PFSK-1 (cell line): ENCODE measurements around the gene NPTX2.

Source experiments
- FOXP2 ChIP-seq: optimal IDR thresholded peaks from 2 replicates; pipeline ENCODE3; 2011; ENCODE audit warnings: borderline replicate concordance, control low read depth, inconsistent platforms; ENCODE audit not compliant: insufficient read depth; ENCODE audit errors: extremely low read length, extremely low read depth
- POLR2AphosphoS5 ChIP-seq: IDR thresholded peaks from 2 replicates; pipeline ENCODE4 v1.6.1; 2012; ENCODE audit warnings: low read depth, mild to moderate bottlenecking, control low read depth, low read length, moderate library complexity
- REST ChIP-seq, 2 experiments: IDR thresholded peaks; 2 replicates each; pipeline versions ENCODE4 v1.6.1 to v1.8.0; 2011 to 2012; ENCODE audit warnings: low read depth in 2 of 2, low read length in 2 of 2, control low read depth in 1 of 2, inconsistent platforms in 1 of 2, mild to moderate bottlenecking in 1 of 2, moderate library complexity in 1 of 2; ENCODE audit not compliant: insufficient read depth in 1 of 2
- SIN3A ChIP-seq: IDR thresholded peaks from 2 replicates; pipeline ENCODE4 v1.6.1; 2012; ENCODE audit warnings: mild to moderate bottlenecking, low read length, moderate library complexity, borderline replicate concordance; ENCODE audit not compliant: insufficient read depth
- TAF1 ChIP-seq: IDR thresholded peaks from 2 replicates; pipeline ENCODE4 v1.6.1; 2012; ENCODE audit warnings: low read length, control low read depth, borderline replicate concordance; ENCODE audit not compliant: insufficient read depth

GRCh38 chr7:98598846-98599615, 18.1 kb upstream of the NPTX2 start:
- TF ChIP-seq SIN3A (no peak), REST (IDR thresholded peaks at IDR 0.05; ENCODE audit: insufficient read depth in 1 of 2, low read depth in 2 of 2, low read length in 2 of 2) (no peak), POLR2AphosphoS5 (no peak), TAF1 (no peak), FOXP2 (no peak)
